Chondrocyte (in vitro differentiated cells): ENCODE data around the gene HRCT1. TPM values are rescaled to one million over a fixed set of nuclear protein-coding genes. Genes with fewer than 3 reads are reported as not detected.

Source experiments
- DNase-seq: peaks from one replicate; pipeline ENCODE4 v3.0.0; 2021; ENCODE audit warnings: mixed read lengths, low spot score
- H3K27ac Mint-ChIP-seq: one replicate; pipeline ENCODE4 v1.8.0; 2021; ENCODE audit warnings: mild to moderate bottlenecking, moderate library complexity, mixed read lengths; ENCODE audit not compliant: unreplicated experiment
- H3K27me3 Mint-ChIP-seq: 2 replicates; pipeline ENCODE4 v1.8.0; 2021; ENCODE audit warnings: low read depth, mixed read lengths
- H3K36me3 Mint-ChIP-seq: 2 replicates; pipeline ENCODE4 v1.8.0; 2021; ENCODE audit warnings: low read depth, mixed read lengths
- H3K4me1 Mint-ChIP-seq: 2 replicates; pipeline ENCODE4 v1.8.0; 2021; ENCODE audit warnings: low read depth, mild to moderate bottlenecking, mixed read lengths
- H3K4me3 Mint-ChIP-seq: one replicate; pipeline ENCODE4 v1.8.0; 2021; ENCODE audit warnings: mild to moderate bottlenecking, moderate library complexity, mixed read lengths; ENCODE audit not compliant: unreplicated experiment
- H3K9me3 Mint-ChIP-seq: 2 replicates; pipeline ENCODE4 v1.8.0; 2021; ENCODE audit warnings: low read depth, mixed read lengths
- total RNA-seq: library from RNA; stranded (reverse); gene quantifications from 3 replicates; pipeline ENCODE4 v1.2.1, GENCODE V29; 2021
- TF ChIP-seq, protein P1 (sequence below): fragments of 200-600 bp; sonication (generic); IDR thresholded peaks from 2 replicates; pipeline ENCODE4 v1.5.0; 2021; ENCODE audit warnings: antibody characterized with exemption, mild to moderate bottlenecking, moderate library complexity

The HRCT1 gene
- total RNA-seq, 1 donor from 2014 or later: 7.2 TPM

DNA sequence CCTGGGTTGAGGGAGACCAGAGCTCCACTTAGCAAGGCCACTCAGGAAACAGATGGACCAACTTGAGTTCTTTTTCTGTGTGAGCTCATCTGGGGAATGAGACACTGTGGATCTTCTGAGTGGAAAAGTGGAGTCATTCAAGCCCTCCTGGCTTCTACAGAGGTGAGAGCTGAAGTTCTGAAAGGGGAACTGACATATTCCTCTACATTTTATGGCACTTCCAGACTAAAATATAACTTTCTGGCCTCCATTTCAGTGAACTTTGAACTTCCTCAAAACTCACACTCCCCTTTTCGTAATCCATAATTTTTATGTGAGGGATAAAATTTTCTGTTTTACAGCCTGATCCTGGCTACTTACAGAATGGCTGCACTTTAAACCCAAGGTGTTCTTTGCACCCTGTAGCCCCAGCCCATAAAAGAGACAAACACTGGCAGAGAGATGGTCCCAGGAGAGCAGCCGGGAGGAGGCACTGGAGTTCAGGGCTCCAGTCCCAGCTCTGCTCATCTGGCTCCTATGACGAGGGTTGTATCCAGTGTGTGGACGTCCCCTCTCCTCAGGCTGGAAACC, 14.1 kb downstream of the HRCT1 start:
- no peak for DNase-seq
- H3K9me3 Mint-ChIP-seq: no peaks in the 10 kb centered on the region
- TF ChIP-seq, protein P1, sequence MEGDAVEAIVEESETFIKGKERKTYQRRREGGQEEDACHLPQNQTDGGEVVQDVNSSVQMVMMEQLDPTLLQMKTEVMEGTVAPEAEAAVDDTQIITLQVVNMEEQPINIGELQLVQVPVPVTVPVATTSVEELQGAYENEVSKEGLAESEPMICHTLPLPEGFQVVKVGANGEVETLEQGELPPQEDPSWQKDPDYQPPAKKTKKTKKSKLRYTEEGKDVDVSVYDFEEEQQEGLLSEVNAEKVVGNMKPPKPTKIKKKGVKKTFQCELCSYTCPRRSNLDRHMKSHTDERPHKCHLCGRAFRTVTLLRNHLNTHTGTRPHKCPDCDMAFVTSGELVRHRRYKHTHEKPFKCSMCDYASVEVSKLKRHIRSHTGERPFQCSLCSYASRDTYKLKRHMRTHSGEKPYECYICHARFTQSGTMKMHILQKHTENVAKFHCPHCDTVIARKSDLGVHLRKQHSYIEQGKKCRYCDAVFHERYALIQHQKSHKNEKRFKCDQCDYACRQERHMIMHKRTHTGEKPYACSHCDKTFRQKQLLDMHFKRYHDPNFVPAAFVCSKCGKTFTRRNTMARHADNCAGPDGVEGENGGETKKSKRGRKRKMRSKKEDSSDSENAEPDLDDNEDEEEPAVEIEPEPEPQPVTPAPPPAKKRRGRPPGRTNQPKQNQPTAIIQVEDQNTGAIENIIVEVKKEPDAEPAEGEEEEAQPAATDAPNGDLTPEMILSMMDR: no peak
- no peak overlapping the region for H3K4me3 Mint-ChIP-seq
- peaks cover 64% of the 10 kb centered on the region for H3K4me1 Mint-ChIP-seq
- H3K36me3 Mint-ChIP-seq: no peaks in the 10 kb centered on the region
- no peaks in the 10 kb centered on the region for H3K27me3 Mint-ChIP-seq
- H3K27ac Mint-ChIP-seq: peak overlapping the region; percentile 13

DNA sequence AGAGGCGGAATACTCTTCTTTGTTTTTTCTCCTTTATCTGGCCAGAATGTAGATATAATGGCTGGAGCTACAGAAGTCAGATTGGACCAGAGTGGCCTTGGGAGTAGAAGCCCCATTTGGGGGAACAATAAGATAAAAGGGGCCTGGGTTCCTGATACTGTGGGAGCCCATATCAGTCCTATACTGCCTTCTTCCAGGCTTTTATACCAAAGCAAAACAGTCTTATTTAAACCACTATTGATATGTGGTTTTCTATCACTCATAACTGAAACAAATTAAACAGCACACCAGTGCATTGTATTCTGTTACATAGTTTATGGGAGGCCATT, 17.6 kb downstream of the HRCT1 start:
- H3K4me3 Mint-ChIP-seq: no peak overlapping the region
- H3K36me3 Mint-ChIP-seq: peaks cover 2% of the 10 kb centered on the region
- TF ChIP-seq, protein P1: no peak
- no peak for DNase-seq
- no peaks in the 10 kb centered on the region for H3K9me3 Mint-ChIP-seq
- H3K27me3 Mint-ChIP-seq: no peaks in the 10 kb centered on the region
- peaks cover 67% of the 10 kb centered on the region for H3K4me1 Mint-ChIP-seq
- peak overlapping the region; percentile 89 for H3K27ac Mint-ChIP-seq

DNA sequence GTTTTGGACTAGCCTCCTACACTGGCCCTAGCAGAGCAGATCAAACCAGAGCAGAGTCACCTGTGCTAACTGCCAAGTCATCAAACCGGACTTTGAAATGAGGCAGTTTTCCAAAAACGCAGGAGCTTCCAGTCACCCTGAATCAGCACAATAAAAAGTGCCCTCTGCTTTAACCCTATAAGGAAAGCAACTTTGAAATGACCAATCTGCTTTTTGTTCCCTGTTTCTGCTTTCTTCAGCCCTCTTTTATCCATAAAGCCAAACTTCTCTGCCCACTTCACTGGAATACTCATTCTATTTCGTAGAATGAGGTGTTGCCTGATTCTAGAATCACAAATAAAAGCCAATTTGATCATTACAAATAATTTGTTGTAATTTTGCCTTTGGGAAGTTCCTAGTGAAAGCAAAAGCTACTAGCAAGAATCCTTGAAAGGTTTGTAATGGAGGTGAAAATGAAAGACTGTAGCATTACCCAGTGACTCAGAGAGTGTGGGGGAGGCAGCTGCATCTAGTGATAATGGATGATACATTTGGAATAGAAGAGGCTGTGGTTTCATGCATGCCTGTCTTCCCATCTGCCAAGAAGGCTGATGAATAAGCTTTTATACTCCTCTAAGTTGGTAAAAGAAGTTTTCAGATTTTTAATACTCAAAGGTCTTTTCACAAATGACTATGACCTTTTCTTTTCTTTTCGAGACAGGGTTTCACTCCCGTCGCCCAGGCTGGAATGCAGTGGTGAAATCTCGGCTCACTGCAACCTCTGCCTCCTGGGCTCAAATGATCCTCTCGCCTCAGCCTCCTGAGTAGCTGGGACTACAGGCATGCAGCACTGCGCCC, 18.1 kb downstream of the HRCT1 start:
- Mint-ChIP-seq H3K4me1 (peaks cover 67% of the 10 kb centered on the region), H3K36me3 (peaks cover 2% of the 10 kb centered on the region), H3K27ac (peak overlapping the region; percentile 89), H3K4me3 (peak overlapping the region; percentile 20), H3K9me3 (no peaks in the 10 kb centered on the region), H3K27me3 (no peaks in the 10 kb centered on the region)
- DNase-seq: no peak
- TF ChIP-seq, protein P1: no peak

DNA sequence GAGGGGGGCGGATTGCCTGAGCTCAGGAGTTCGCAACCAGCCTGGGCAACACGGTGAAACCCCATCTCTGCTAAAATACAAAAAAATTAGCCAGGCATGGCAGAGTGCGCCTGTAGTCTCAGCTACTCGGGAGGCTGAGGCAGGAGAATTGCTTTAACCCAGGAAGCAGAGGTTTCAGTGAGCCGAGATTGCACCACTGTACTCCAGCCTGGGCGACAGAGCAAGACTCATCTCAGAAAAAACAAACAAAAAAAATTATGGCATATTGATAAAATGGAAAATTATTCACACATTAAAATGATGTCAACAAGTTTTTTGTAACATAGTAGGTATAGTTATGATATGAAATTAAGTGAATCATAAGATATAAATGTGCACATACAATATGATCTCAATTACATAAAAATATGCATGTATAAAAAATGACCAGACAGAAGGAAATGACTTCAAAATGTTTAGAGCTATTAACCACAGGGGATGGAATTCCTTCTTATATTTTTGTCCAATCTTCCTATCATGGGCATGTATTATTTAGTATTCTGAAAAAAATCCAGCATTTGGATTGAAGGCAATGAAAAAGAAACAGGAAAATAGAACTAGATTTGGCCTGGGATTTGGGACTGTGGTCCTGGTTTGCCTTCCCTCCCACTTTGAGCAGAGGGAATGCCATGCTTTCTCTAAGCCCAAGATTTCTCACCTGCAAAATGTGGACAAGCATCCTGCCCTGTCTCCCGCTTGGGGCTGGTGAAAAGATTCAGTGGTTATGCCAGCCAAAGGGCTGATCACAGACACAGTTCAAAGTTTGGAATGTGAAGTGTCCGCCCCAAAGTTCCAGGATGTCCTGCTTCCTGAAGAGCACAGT, 22.8 kb downstream of the HRCT1 start:
- Mint-ChIP-seq H3K27ac (peak overlapping the region; percentile 74), H3K4me1 (peaks cover 59% of the 10 kb centered on the region), H3K4me3 (no peak overlapping the region), H3K9me3 (no peaks in the 10 kb centered on the region), H3K27me3 (no peaks in the 10 kb centered on the region), H3K36me3 (peaks cover 3% of the 10 kb centered on the region)
- no peak for DNase-seq
- TF ChIP-seq, protein P1: no peak

DNA sequence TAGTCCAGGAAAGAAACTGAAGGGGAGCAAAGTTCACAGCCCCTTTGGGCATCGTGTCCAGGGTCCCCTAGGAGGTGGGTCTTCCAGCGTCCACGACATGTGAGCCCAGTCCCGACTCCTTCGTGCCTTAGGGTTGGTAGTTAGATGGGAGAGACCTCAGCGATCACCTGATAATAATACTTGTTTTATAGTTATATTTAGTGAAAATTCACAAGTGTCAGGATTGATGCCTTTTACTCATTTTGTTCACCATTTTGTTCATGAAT, 23.4 kb downstream of the HRCT1 start:
- H3K27ac Mint-ChIP-seq: peak overlapping the region; percentile 74
- H3K27me3 Mint-ChIP-seq: no peaks in the 10 kb centered on the region
- H3K4me3 Mint-ChIP-seq: no peak overlapping the region
- H3K36me3 Mint-ChIP-seq: peaks cover 3% of the 10 kb centered on the region
- no peaks in the 10 kb centered on the region for H3K9me3 Mint-ChIP-seq
- no peak for DNase-seq
- TF ChIP-seq, protein P1: no peak
- H3K4me1 Mint-ChIP-seq: peaks cover 58% of the 10 kb centered on the region
